Esophagus squamous epithelium (tissue), 4 donors: ENCODE data around the gene ARMC8.
"Not testable (repeated sequence)": the region's sequence is repeated elsewhere in the genome, so short reads cannot be mapped to it uniquely, and the experiment has no call there.

Experiments used
- POLR2A ChIP-seq, 4 donors: fragments of 450-650 bp; IDR thresholded peaks; one replicate each; pipeline ENCODE4 v1.6.1; 2017; ENCODE audit warnings: antibody characterized with exemption in 4 of 4, mild to moderate bottlenecking in 4 of 4, moderate library complexity in 3 of 4
- TF ChIP-seq, protein P1 (sequence below), 6 experiments: fragments of 450-650 bp in 4 of 6; fragments of 200-600 bp in 2 of 6; sonication (generic) in 2 of 6; IDR thresholded peaks; one replicate each; pipeline ENCODE4 v1.5.1; 2016 to 2019; ENCODE audit warnings: antibody characterized with exemption in 6 of 6, mild to moderate bottlenecking in 4 of 6, moderate library complexity in 4 of 6

DNA sequence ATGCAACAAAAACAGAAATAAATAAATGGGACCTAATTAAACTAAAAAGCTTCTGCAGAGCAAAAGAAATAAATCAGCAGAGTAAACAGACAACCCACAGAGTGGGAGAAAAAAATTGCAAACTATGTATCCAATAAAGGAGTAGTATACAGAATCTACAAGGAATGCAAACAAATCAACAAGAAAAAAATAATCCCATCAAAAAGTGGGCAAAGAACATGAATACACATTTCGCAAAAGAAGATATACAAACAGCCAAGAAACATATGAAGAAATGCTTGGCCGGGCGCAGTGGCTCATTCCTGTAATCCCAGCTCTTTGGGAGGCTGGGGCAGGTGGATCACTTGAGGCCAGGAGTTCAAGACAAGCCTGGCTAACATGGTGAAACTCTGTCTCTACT is 44.9 kb upstream of the ARMC8 start:
- TF ChIP-seq, protein P1, sequence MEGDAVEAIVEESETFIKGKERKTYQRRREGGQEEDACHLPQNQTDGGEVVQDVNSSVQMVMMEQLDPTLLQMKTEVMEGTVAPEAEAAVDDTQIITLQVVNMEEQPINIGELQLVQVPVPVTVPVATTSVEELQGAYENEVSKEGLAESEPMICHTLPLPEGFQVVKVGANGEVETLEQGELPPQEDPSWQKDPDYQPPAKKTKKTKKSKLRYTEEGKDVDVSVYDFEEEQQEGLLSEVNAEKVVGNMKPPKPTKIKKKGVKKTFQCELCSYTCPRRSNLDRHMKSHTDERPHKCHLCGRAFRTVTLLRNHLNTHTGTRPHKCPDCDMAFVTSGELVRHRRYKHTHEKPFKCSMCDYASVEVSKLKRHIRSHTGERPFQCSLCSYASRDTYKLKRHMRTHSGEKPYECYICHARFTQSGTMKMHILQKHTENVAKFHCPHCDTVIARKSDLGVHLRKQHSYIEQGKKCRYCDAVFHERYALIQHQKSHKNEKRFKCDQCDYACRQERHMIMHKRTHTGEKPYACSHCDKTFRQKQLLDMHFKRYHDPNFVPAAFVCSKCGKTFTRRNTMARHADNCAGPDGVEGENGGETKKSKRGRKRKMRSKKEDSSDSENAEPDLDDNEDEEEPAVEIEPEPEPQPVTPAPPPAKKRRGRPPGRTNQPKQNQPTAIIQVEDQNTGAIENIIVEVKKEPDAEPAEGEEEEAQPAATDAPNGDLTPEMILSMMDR (IDR thresholded peaks at IDR 0.05): not testable (repeated sequence)
- not testable (repeated sequence) for TF ChIP-seq POLR2A (IDR thresholded peaks at IDR 0.05)
